ENCODE data around the gene RAD52. TPM values are rescaled to one million over a fixed set of nuclear protein-coding genes. Genes with fewer than 3 reads are reported as not detected.
A peak's percentile ranks its signal among the peaks of the same experiment; 100 is the strongest.

The RAD52 gene
- total RNA-seq, 1 donor from 2014 or later, result 9.3 TPM

DNA sequence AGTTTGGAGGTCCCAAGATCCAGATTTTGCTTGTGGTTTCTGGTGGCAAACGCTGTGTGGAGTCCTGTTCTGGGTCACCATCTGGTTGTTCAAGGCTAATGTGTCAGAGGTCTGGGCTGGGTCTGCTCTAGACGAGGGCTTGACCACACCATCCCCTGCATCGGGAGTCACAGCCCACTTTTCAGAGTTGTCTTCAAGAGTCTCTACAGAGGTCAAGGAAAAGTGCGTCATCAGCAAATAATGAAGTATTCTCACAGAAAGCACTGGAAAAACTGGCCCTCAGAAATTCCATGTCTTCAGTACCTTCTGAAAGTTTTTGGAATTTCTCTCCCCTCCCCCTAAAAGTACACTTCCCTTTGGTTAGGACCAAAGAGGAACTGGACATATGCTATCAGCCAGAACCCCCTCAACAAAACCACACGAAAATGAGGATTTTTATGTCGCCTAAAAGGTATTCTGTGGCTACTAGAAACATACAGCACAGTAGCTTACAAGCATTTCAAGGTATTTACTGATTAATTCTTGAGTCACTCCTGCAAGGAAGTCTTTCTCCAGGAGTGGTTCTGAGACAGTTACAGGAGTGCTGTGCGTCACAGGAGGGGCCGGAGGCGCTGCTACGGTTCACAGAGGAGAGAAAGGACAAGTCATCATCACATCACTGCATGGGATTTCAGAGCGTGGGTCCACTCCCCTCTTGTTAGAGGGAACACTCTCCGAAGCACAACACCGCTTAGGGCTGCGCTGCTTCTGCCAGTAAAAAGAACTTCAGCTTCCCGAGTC is 35.4 kb downstream of the RAD52 start:
- TF ChIP-seq, protein P1, sequence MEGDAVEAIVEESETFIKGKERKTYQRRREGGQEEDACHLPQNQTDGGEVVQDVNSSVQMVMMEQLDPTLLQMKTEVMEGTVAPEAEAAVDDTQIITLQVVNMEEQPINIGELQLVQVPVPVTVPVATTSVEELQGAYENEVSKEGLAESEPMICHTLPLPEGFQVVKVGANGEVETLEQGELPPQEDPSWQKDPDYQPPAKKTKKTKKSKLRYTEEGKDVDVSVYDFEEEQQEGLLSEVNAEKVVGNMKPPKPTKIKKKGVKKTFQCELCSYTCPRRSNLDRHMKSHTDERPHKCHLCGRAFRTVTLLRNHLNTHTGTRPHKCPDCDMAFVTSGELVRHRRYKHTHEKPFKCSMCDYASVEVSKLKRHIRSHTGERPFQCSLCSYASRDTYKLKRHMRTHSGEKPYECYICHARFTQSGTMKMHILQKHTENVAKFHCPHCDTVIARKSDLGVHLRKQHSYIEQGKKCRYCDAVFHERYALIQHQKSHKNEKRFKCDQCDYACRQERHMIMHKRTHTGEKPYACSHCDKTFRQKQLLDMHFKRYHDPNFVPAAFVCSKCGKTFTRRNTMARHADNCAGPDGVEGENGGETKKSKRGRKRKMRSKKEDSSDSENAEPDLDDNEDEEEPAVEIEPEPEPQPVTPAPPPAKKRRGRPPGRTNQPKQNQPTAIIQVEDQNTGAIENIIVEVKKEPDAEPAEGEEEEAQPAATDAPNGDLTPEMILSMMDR (IDR thresholded peaks at IDR 0.05; ENCODE audit: borderline replicate concordance), result no peak
- Histone ChIP-seq H3K27ac (replicated peaks) (peak overlapping the region; percentile 5), H3K9me3 (replicated peaks) (no peaks in the 10 kb centered on the region), H3K4me3 (no peak overlapping the region), H3K4me1 (peaks cover 41% of the 10 kb centered on the region), H3K36me3 (peaks cover 79% of the 10 kb centered on the region), H3K27me3 (ENCODE audit: low read depth) (no peaks in the 10 kb centered on the region)
- intact Hi-C loops (cut with micrococcal nuclease), result no loop called here
- DNase-seq, result no peak

DNA sequence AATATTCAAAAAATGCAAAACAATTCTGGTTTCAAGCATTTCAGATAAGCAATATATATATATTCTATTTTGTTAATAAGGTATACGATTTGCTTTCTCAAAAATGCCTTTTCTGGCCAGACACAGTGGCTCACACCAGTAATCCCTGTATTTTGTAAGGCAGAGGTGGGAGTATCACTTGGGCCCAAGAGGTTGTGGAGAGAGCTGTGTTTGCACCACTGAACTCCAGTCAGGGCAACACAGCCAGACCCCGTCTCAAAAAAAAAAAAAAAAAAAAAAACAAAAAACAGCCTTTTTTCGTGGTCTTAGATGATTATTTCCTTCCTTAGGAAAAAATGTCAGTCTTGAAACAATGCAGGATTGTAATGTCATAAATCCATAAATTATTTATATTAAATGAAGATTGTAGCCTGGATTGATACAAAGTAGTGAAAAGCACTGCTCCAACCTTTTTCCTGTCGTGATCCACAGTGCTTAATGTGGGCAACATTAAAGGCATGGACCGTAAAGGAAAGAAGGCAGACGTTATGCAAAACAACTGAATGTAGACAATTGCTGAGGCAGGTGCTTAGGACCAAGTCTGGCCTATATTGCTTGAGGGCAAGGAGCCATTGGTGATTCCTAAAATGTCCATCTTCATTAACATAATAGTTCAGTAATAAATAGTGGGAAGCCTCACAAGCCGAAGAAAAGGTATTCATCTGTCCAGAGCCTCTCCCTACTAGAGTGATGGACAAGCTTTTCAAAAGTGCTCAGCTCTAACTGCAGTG is 36.8 kb downstream of the RAD52 start:
- Histone ChIP-seq H3K27ac (replicated peaks) (no peak overlapping the region), H3K27me3 (ENCODE audit: low read depth) (no peaks in the 10 kb centered on the region), H3K9me3 (replicated peaks) (no peaks in the 10 kb centered on the region), H3K4me1 (peaks cover 41% of the 10 kb centered on the region), H3K36me3 (peaks cover 80% of the 10 kb centered on the region), H3K4me3 (no peak overlapping the region)
- intact Hi-C loops (cut with micrococcal nuclease), result no loop called here
- TF ChIP-seq, protein P1 (IDR thresholded peaks at IDR 0.05; ENCODE audit: borderline replicate concordance), result no peak
- DNase-seq, result no peak

DNA sequence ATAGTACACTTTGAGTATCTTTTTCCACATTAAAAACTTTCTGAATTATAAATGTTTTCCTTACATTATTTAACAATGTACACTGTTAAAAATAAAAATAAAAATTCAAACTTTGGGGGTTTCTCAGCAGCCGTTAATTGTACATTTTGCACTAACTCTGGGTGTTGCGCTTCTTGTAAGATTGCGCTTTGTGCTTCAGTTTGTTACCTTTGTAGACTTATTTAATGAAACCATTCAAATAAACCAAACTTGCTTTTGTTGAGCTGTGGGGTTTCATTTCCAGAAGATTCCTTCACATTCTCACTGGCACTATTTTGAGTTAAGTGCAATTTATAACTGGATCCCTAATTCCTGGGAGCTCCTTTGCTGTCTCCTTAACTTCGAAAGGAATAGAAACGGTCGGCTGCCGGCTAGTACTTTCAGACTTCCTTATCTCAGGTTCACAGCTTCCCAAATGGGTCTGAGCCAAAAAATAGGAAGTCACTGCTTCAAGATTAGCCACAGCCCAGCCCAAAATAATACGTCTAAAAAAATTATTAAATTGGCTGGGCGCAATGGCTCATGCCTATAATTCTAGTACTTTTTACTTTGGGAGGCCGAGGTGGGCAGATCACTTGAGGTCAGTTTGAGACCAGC is 38.2 kb downstream of the RAD52 start:
- TF ChIP-seq, protein P1 (IDR thresholded peaks at IDR 0.05; ENCODE audit: borderline replicate concordance), result no peak
- H3K36me3 ChIP-seq, result peaks cover 81% of the 10 kb centered on the region
- peak overlapping the region; percentile 59 for H3K27ac ChIP-seq (replicated peaks)
- no peaks in the 10 kb centered on the region for H3K9me3 ChIP-seq (replicated peaks)
- H3K4me1 ChIP-seq, result peaks cover 41% of the 10 kb centered on the region
- H3K27me3 ChIP-seq (ENCODE audit: low read depth), result no peaks in the 10 kb centered on the region
- DNase-seq, result no peak
- H3K4me3 ChIP-seq, result no peak overlapping the region
- intact Hi-C loops (cut with micrococcal nuclease), result no loop called here

DNA sequence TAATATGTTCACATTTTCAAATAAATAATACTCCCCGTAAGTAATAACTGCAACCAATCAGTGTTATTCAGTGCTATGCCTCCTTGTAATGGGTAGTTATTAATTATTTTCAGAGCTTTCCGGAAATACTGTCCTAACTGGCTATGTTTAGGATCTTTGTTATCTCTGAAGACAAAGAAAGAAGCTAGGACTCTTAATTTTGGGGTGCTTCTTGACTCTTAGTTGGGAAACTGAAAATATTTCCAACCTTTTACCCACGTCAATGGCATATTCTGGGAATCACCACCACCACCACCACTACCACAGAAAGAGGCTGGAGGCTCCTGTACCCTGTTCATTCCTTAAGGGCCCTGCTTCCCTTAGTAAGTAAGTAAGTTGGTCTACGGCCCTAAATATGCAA is 39.1 kb downstream of the RAD52 start:
- TF ChIP-seq, protein P1 (IDR thresholded peaks at IDR 0.05; ENCODE audit: borderline replicate concordance), result no peak
- intact Hi-C loops (cut with micrococcal nuclease), result no loop called here
- DNase-seq, result no peak
- Histone ChIP-seq H3K36me3 (peaks cover 81% of the 10 kb centered on the region), H3K4me1 (peaks cover 41% of the 10 kb centered on the region), H3K27ac (replicated peaks) (peak overlapping the region; percentile 59), H3K4me3 (no peak overlapping the region), H3K27me3 (ENCODE audit: low read depth) (no peaks in the 10 kb centered on the region), H3K9me3 (replicated peaks) (no peaks in the 10 kb centered on the region)

DNA sequence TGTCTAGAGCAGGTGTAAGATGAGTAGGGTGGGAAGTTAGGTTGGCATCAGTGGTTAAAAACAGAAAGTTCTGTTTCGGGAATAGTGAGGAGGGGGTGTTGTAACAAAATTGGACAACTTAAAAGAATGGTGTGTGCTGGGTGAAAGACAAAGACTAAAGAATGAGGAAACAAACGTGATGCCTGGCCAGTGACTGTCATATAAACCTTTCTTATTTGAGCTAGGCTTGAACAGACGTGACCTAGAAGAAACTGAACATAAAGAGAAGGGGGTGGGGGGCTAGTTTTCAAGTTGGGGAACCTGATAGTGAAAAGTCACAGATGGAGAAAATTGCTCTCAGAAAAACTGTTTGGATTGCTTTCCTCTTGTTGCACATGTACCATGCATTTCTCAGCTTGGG is 39.6 kb downstream of the RAD52 start:
- H3K4me1 ChIP-seq, result peaks cover 38% of the 10 kb centered on the region
- peaks cover 81% of the 10 kb centered on the region for H3K36me3 ChIP-seq
- intact Hi-C loops (cut with micrococcal nuclease), result no loop called here

More for the DNA sequence above, 39.6 kb downstream of the RAD52 start:
- Histone ChIP-seq H3K27me3 (ENCODE audit: low read depth) (no peaks in the 10 kb centered on the region), H3K27ac (replicated peaks) (no peak overlapping the region), H3K4me3 (no peak overlapping the region), H3K9me3 (replicated peaks) (no peaks in the 10 kb centered on the region)
- no peak for DNase-seq
- TF ChIP-seq, protein P1 (IDR thresholded peaks at IDR 0.05; ENCODE audit: borderline replicate concordance), result no peak

Measured in left ventricle myocardium inferior (tissue), 1 donor.